Measurements from ENCODE around the gene HELB.

The HELB gene

DNA sequence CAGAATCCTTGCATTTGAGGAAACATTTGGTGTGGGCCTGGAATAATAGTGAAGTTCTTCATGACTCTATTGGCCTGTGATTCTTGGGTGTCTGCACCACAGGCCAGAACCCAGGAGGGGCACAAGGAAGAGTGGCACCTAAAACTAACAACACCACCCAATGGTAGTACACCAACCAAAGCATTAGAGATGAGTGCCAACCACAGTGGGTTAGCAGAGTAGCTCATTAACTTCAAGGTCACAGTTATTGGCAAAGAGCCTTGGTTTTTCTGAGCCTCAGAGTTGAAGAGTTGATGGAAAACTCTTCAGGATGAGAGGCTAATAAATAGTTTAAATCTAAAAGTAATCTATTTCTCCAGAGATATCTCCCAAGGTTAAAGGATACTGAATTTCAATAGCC lies 57.0 kb downstream of the HELB start:
- no peaks in the 10 kb centered on the region for H3K27me3 ChIP-seq (ENCODE audit: control insufficient read depth, insufficient read depth, low read length)
- no peak overlapping the region for H3K27ac ChIP-seq (ENCODE audit: low read depth, low read length)
- no peak overlapping the region for H3K4me3 ChIP-seq (ENCODE audit: low read depth, low read length)
- no peak overlapping the region for H3K9ac ChIP-seq (ENCODE audit: low read length)
- no peaks in the 10 kb centered on the region for H3K36me3 ChIP-seq (ENCODE audit: control insufficient read depth, insufficient read depth, low read length)
- H3K9me3 ChIP-seq (ENCODE audit: control insufficient read depth, insufficient read depth, low read depth, low read length) = no peaks in the 10 kb centered on the region
- H3K4me1 ChIP-seq (ENCODE audit: control insufficient read depth, insufficient read depth, low read length) = peaks cover 7% of the 10 kb centered on the region; the same call in 1 of the 2 replicates

- no peaks in the 10 kb centered on the region for H3K9me3 ChIP-seq (ENCODE audit: control insufficient read depth, insufficient read depth, low read depth, low read length)
Measured at GRCh38 chr12:66361703-66362102, 59.4 kb downstream of the HELB start.

GRCh38 chr12:66365718-66366490 lies 63.6 kb downstream of the HELB start:
- Histone ChIP-seq H3K27ac (ENCODE audit: low read depth, low read length) (no peak overlapping the region), H3K9ac (ENCODE audit: low read length) (no peak overlapping the region), H3K27me3 (ENCODE audit: control insufficient read depth, insufficient read depth, low read length) (no peaks in the 10 kb centered on the region), H3K9me3 (ENCODE audit: control insufficient read depth, insufficient read depth, low read depth, low read length) (no peaks in the 10 kb centered on the region), H3K36me3 (ENCODE audit: control insufficient read depth, insufficient read depth, low read length) (no peaks in the 10 kb centered on the region), H3K4me3 (ENCODE audit: low read depth, low read length) (no peak overlapping the region), H3K4me1 (ENCODE audit: control insufficient read depth, insufficient read depth, low read length) (no peaks in the 10 kb centered on the region)

More at GRCh38 chr12:66361703-66362102, 59.4 kb downstream of the HELB start:
- Histone ChIP-seq H3K36me3 (ENCODE audit: control insufficient read depth, insufficient read depth, low read length) (no peaks in the 10 kb centered on the region), H3K4me3 (ENCODE audit: low read depth, low read length) (no peak overlapping the region), H3K9ac (ENCODE audit: low read length) (no peak overlapping the region), H3K4me1 (ENCODE audit: control insufficient read depth, insufficient read depth, low read length) (peaks cover 7% of the 10 kb centered on the region; the same call in 1 of the 2 replicates), H3K27me3 (ENCODE audit: control insufficient read depth, insufficient read depth, low read length) (no peaks in the 10 kb centered on the region), H3K27ac (ENCODE audit: low read depth, low read length) (no peak overlapping the region)

DNA sequence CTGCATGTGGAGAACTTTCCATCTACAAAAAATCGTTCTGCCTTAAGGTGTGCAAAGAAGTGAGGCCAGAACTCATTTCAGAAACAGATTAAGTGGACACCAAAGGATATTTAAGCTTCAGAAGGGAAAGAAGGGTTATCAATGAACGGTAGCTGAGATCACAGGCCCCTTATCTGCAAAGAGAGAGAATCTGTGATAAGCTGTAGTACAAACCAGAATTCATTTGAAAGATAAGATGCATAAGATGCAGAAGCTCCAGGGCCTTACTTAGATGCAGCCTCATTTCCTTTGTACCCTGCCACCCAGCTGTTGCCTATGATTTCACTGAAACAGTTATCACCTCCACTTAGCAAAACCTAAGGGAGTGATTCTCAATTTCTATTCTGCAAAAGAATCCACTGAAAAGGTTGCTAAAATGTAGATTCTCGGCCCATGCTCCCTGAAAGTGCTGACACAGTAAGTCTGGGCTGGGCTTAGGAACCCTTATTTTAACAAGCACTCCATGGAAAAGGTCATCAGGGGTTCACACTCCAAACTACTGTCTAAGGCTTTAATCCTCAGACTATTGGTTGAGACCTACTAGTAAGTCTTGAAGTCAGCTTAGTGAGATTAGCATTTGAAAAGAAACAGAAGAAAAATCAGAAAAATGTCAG lies 64.8 kb downstream of the HELB start:
- Histone ChIP-seq H3K4me1 (ENCODE audit: control insufficient read depth, insufficient read depth, low read length) (no peaks in the 10 kb centered on the region), H3K9ac (ENCODE audit: low read length) (no peak overlapping the region), H3K9me3 (ENCODE audit: control insufficient read depth, insufficient read depth, low read depth, low read length) (no peaks in the 10 kb centered on the region), H3K36me3 (ENCODE audit: control insufficient read depth, insufficient read depth, low read length) (no peaks in the 10 kb centered on the region), H3K27me3 (ENCODE audit: control insufficient read depth, insufficient read depth, low read length) (no peaks in the 10 kb centered on the region), H3K27ac (ENCODE audit: low read depth, low read length) (no peak overlapping the region), H3K4me3 (ENCODE audit: low read depth, low read length) (no peak overlapping the region)

DNA sequence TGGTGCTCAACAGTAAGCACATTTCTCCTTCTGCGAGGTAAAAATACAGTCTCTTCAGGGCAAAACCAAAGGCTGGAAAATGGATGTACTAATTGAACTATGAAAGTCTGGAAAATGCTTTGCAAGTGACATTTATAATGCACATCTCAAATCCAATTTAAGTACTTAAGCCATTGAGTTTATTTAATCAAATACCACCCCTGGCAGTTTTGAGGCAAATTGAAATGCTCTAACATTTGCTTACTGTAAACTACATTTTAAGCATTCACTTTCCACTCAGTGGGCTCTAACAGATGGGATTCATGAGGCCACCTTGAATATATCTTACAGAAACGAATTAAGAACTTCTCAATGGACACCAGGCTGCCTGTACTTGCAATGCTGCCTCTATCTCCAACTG lies 69.7 kb downstream of the HELB start:
- no peaks in the 10 kb centered on the region for H3K9me3 ChIP-seq (ENCODE audit: control insufficient read depth, insufficient read depth, low read depth, low read length)
- no peaks in the 10 kb centered on the region for H3K4me1 ChIP-seq (ENCODE audit: control insufficient read depth, insufficient read depth, low read length)
- no peaks in the 10 kb centered on the region for H3K27me3 ChIP-seq (ENCODE audit: control insufficient read depth, insufficient read depth, low read length)
- H3K27ac ChIP-seq (ENCODE audit: low read depth, low read length) = no peak overlapping the region
- H3K4me3 ChIP-seq (ENCODE audit: low read depth, low read length) = no peak overlapping the region
- no peak overlapping the region for H3K9ac ChIP-seq (ENCODE audit: low read length)
- H3K36me3 ChIP-seq (ENCODE audit: control insufficient read depth, insufficient read depth, low read length) = no peaks in the 10 kb centered on the region

DNA sequence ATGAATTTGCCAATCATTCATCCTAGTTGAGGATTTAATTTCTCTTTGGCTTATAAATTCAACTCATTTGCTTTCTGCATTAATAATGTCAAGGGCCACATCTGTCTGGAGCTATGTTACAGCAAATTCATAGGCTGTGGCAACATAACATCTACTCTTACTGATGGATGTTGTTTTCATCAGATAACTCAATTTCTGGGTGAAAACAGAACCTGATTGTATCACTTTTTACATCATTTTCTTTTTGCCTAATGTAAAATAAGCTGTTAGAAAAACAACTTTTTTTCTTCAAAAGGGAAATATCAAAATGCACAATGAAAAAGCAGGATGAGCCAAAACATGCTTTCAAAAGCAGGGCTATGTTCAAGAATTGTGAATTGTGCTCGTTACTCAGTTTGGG lies 73.3 kb downstream of the HELB start:
- H3K4me1 ChIP-seq (ENCODE audit: control insufficient read depth, insufficient read depth, low read length) = no peaks in the 10 kb centered on the region
- H3K9me3 ChIP-seq (ENCODE audit: control insufficient read depth, insufficient read depth, low read depth, low read length) = no peaks in the 10 kb centered on the region
- H3K27me3 ChIP-seq (ENCODE audit: control insufficient read depth, insufficient read depth, low read length) = no peaks in the 10 kb centered on the region
- no peaks in the 10 kb centered on the region for H3K36me3 ChIP-seq (ENCODE audit: control insufficient read depth, insufficient read depth, low read length)
- H3K9ac ChIP-seq (ENCODE audit: low read length) = no peak overlapping the region
- H3K4me3 ChIP-seq (ENCODE audit: low read depth, low read length) = no peak overlapping the region
- H3K27ac ChIP-seq (ENCODE audit: low read depth, low read length) = no peak overlapping the region

- H3K9ac ChIP-seq (ENCODE audit: low read length) = no peak overlapping the region
- H3K4me3 ChIP-seq (ENCODE audit: low read depth, low read length) = no peak overlapping the region
- H3K9me3 ChIP-seq (ENCODE audit: control insufficient read depth, insufficient read depth, low read depth, low read length) = no peaks in the 10 kb centered on the region
- no peaks in the 10 kb centered on the region for H3K4me1 ChIP-seq (ENCODE audit: control insufficient read depth, insufficient read depth, low read length)
- no peak overlapping the region for H3K27ac ChIP-seq (ENCODE audit: low read depth, low read length)
- no peaks in the 10 kb centered on the region for H3K36me3 ChIP-seq (ENCODE audit: control insufficient read depth, insufficient read depth, low read length)
- no peaks in the 10 kb centered on the region for H3K27me3 ChIP-seq (ENCODE audit: control insufficient read depth, insufficient read depth, low read length)
Measured at GRCh38 chr12:66379616-66380015, 77.3 kb downstream of the HELB start.

GRCh38 chr12:66380769-66381535 lies 78.7 kb downstream of the HELB start:
- Histone ChIP-seq H3K4me1 (ENCODE audit: control insufficient read depth, insufficient read depth, low read length) (no peaks in the 10 kb centered on the region), H3K9ac (ENCODE audit: low read length) (no peak overlapping the region), H3K36me3 (ENCODE audit: control insufficient read depth, insufficient read depth, low read length) (no peaks in the 10 kb centered on the region), H3K4me3 (ENCODE audit: low read depth, low read length) (no peak overlapping the region), H3K27me3 (ENCODE audit: control insufficient read depth, insufficient read depth, low read length) (no peaks in the 10 kb centered on the region), H3K9me3 (ENCODE audit: control insufficient read depth, insufficient read depth, low read depth, low read length) (no peaks in the 10 kb centered on the region), H3K27ac (ENCODE audit: low read depth, low read length) (no peak overlapping the region)

- no peaks in the 10 kb centered on the region for H3K9me3 ChIP-seq (ENCODE audit: control insufficient read depth, insufficient read depth, low read depth, low read length)
- H3K27ac ChIP-seq (ENCODE audit: low read depth, low read length) = no peak overlapping the region
- no peak overlapping the region for H3K4me3 ChIP-seq (ENCODE audit: low read depth, low read length)
- no peaks in the 10 kb centered on the region for H3K36me3 ChIP-seq (ENCODE audit: control insufficient read depth, insufficient read depth, low read length)
- no peaks in the 10 kb centered on the region for H3K4me1 ChIP-seq (ENCODE audit: control insufficient read depth, insufficient read depth, low read length)
- H3K9ac ChIP-seq (ENCODE audit: low read length) = no peak overlapping the region
- no peaks in the 10 kb centered on the region for H3K27me3 ChIP-seq (ENCODE audit: control insufficient read depth, insufficient read depth, low read length)
Measured at GRCh38 chr12:66387117-66387516, 84.8 kb downstream of the HELB start.
